ELF-1 (cell line): ENCODE results near the gene FGL2.
"Not testable (repeated sequence)": the region's sequence is repeated elsewhere in the genome, so short reads cannot be mapped to it uniquely, and the experiment has no call there.

Source experiments
- DNase-seq: peaks from one replicate; pipeline ENCODE4 v3.0.0-alpha.2; 2016; ENCODE audit warnings: low read depth, low spot score

FGL2 gene

GRCh38 chr7:77157034-77157433 is 42.6 kb downstream of the FGL2 start:
- DNase-seq: not testable (repeated sequence)

- DNase-seq: not testable (repeated sequence)
Observed at GRCh38 chr7:77155601-77156377, 43.8 kb downstream of the FGL2 start.

- DNase-seq: not testable (repeated sequence)
Observed at GRCh38 chr7:77154917-77155464, 44.6 kb downstream of the FGL2 start.

GRCh38 chr7:77152232-77152631 is 47.4 kb downstream of the FGL2 start:
- DNase-seq: not testable (repeated sequence)
